MM.1S (cell line): ENCODE data around the gene EXOSC3.

ENCODE experiments used
- DNase-seq: peaks from one replicate; pipeline ENCODE4 v3.0.0-alpha.2; 2015
- H2AFZ ChIP-seq: fragments of 300-600 bp; sonication (generic); 2 replicates; pipeline ENCODE4 v1.6.0; 2016; ENCODE audit warnings: antibody characterized with exemption, low read length
- H3F3A ChIP-seq: fragments of 300-600 bp; sonication (generic); 2 replicates; pipeline ENCODE4 v1.6.1; 2016; ENCODE audit warnings: mild to moderate bottlenecking, antibody characterized with exemption, low read length, moderate library complexity, mixed read lengths; ENCODE audit not compliant: insufficient read depth
- H3K27ac ChIP-seq: fragments of 300-600 bp; sonication (generic); 2 replicates; pipeline ENCODE4 v1.5.1; 2016; ENCODE audit warnings: mild to moderate bottlenecking, low read length
- H3K27me3 ChIP-seq: fragments of 300-600 bp; sonication (generic); replicated peaks from 2 replicates; pipeline ENCODE4 v1.6.0; 2016; ENCODE audit warnings: low read length; ENCODE audit not compliant: insufficient read depth
- H3K36me3 ChIP-seq: fragments of 300-600 bp; sonication (generic); replicated peaks from 2 replicates; pipeline ENCODE4 v1.6.1; 2016; ENCODE audit warnings: mild to moderate bottlenecking, low read length, mixed read lengths; ENCODE audit not compliant: insufficient read depth
- H3K4me1 ChIP-seq: fragments of 300-600 bp; sonication (generic); 2 replicates; pipeline ENCODE4 v1.6.1; 2016; ENCODE audit warnings: low read length, mixed read lengths
- H3K4me2 ChIP-seq: fragments of 300-600 bp; sonication (generic); 2 replicates; pipeline ENCODE4 v1.6.0; 2016; ENCODE audit warnings: low read depth, low read length
- H3K4me3 ChIP-seq: fragments of 300-600 bp; sonication (generic); 2 replicates; pipeline ENCODE4 v1.5.1; 2016; ENCODE audit warnings: low read length, mixed read lengths
- H3K79me2 ChIP-seq: fragments of 300-600 bp; sonication (generic); 2 replicates; pipeline ENCODE4 v1.6.1; 2016; ENCODE audit warnings: mixed run types, low read length, mixed read lengths
- H3K9ac ChIP-seq: fragments of 300-600 bp; sonication (generic); 2 replicates; pipeline ENCODE4 v1.6.1; 2016; ENCODE audit warnings: low read length, mixed read lengths
- H3K9me2 ChIP-seq: fragments of 300-600 bp; sonication (generic); replicated peaks from 2 replicates; pipeline ENCODE4 v1.6.1; 2016; ENCODE audit warnings: mild to moderate bottlenecking, low read length, mixed read lengths; ENCODE audit not compliant: insufficient read depth
- H3K9me3 ChIP-seq: fragments of 300-600 bp; sonication (generic); replicated peaks from 2 replicates; pipeline ENCODE4 v1.6.1; 2016; ENCODE audit warnings: mild to moderate bottlenecking, low read length, mixed read lengths; ENCODE audit not compliant: insufficient read depth
- H4K20me1 ChIP-seq: fragments of 300-600 bp; sonication (generic); 2 replicates; pipeline ENCODE4 v1.6.1; 2016; ENCODE audit warnings: mild to moderate bottlenecking, low read length, moderate library complexity, mixed read lengths; ENCODE audit not compliant: insufficient read depth
- EZH2 ChIP-seq: fragments of 300-600 bp; sonication (generic); optimal IDR thresholded peaks from 2 replicates; pipeline ENCODE3; 2017; ENCODE audit warnings: low read depth, mild to moderate bottlenecking, antibody characterized with exemption, low read length, mixed read lengths
- EZH2phosphoT487 ChIP-seq: fragments of 300-600 bp; sonication (generic); IDR thresholded peaks from 2 replicates; pipeline ENCODE4 v1.6.1; 2018; ENCODE audit warnings: antibody characterized with exemption, low read length
- TF ChIP-seq, protein P1 (sequence below): fragments of 300-600 bp; sonication (generic); IDR thresholded peaks from 2 replicates; pipeline ENCODE4 v1.5.1; 2016; ENCODE audit warnings: antibody characterized with exemption, low read length, mixed read lengths

EXOSC3 gene

DNA sequence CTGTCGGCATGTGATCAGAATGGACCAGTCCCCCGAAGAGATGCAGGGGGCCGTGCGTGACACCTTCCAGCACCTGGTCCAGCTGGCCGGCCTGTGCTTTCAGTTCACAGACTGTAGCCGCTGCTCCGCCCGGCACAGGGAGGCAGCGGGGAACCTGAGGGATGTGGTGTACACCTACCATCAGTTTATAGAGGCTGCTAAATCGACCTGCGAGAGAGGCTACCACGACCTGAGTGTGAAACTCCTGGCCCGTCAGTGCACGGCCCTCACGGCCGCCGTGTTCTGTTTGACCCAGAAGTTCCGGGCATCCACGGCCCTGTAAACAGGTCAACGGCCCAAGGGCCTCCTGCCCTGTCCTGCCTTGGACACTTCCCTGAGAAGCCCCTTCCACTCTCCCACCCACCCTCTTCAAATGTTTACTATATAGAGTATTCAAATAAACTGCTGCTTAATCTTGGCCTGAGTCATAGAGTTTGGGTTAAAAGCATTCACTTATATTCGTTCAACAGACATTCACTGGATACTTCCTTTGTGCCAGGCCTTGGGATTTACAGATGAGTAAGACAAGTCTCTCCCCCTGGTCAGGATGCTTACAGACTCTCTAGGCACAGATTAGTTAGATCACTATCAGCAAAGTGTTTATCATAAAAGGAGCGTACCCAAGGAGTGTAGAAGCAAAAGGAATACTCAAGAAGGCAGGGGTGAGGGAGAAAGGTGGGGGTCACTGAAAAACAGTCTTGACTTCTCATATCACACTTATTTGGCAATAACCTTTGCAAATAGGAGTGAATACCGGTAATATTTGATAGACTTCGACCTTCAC, 38.2 kb downstream of the EXOSC3 start:
- H2AFZ ChIP-seq: no peak overlapping the region
- no peaks in the 10 kb centered on the region for H3K9me3 ChIP-seq
- DNase-seq: no peak
- H3K27ac ChIP-seq: no peak overlapping the region
- H3K4me1 ChIP-seq: no peaks in the 10 kb centered on the region
- H3F3A ChIP-seq: no peaks in the 10 kb centered on the region
- no peaks in the 10 kb centered on the region for H4K20me1 ChIP-seq
- H3K9me2 ChIP-seq: no peaks in the 10 kb centered on the region
- no peak overlapping the region for H3K4me2 ChIP-seq
- no peaks in the 10 kb centered on the region for H3K36me3 ChIP-seq
- H3K79me2 ChIP-seq: no peaks in the 10 kb centered on the region
- H3K4me3 ChIP-seq: no peak overlapping the region
- no peak overlapping the region for H3K9ac ChIP-seq
- no peaks in the 10 kb centered on the region for H3K27me3 ChIP-seq
- no peak for TF ChIP-seq EZH2phosphoT487
- no peak for TF ChIP-seq EZH2

DNA sequence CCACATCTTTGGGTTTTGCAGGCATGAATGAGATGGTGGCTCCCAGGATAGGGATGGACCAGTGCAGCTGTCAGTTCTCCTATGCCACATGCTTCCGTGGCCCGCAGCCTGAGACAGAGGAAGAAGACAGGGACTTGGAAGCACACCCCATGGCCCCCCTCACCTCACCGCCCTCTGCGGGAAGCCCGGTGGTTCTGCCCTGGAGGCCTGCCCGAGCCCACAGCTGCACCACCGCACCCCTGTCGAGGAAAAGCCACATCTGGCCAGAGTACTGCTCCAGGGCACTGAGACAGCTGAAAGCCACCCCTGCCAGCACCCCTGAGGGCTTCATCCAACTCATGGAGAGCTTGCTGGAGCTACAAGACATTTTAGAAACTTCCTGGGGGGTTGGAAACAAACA, 38.9 kb downstream of the EXOSC3 start:
- no peaks in the 10 kb centered on the region for H3K27me3 ChIP-seq
- H3K9me3 ChIP-seq: no peaks in the 10 kb centered on the region
- H3K79me2 ChIP-seq: no peaks in the 10 kb centered on the region
- DNase-seq: no peak
- no peak overlapping the region for H3K4me3 ChIP-seq
- no peaks in the 10 kb centered on the region for H3K4me1 ChIP-seq
- TF ChIP-seq, protein P1, sequence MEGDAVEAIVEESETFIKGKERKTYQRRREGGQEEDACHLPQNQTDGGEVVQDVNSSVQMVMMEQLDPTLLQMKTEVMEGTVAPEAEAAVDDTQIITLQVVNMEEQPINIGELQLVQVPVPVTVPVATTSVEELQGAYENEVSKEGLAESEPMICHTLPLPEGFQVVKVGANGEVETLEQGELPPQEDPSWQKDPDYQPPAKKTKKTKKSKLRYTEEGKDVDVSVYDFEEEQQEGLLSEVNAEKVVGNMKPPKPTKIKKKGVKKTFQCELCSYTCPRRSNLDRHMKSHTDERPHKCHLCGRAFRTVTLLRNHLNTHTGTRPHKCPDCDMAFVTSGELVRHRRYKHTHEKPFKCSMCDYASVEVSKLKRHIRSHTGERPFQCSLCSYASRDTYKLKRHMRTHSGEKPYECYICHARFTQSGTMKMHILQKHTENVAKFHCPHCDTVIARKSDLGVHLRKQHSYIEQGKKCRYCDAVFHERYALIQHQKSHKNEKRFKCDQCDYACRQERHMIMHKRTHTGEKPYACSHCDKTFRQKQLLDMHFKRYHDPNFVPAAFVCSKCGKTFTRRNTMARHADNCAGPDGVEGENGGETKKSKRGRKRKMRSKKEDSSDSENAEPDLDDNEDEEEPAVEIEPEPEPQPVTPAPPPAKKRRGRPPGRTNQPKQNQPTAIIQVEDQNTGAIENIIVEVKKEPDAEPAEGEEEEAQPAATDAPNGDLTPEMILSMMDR: no peak
- TF ChIP-seq EZH2phosphoT487 (no peak), EZH2 (no peak)
- no peaks in the 10 kb centered on the region for H4K20me1 ChIP-seq
- H3K27ac ChIP-seq: no peak overlapping the region
- H3K4me2 ChIP-seq: no peak overlapping the region
- no peaks in the 10 kb centered on the region for H3K36me3 ChIP-seq
- no peak overlapping the region for H2AFZ ChIP-seq
- no peak overlapping the region for H3K9ac ChIP-seq
- H3K9me2 ChIP-seq: no peaks in the 10 kb centered on the region
- no peaks in the 10 kb centered on the region for H3F3A ChIP-seq

DNA sequence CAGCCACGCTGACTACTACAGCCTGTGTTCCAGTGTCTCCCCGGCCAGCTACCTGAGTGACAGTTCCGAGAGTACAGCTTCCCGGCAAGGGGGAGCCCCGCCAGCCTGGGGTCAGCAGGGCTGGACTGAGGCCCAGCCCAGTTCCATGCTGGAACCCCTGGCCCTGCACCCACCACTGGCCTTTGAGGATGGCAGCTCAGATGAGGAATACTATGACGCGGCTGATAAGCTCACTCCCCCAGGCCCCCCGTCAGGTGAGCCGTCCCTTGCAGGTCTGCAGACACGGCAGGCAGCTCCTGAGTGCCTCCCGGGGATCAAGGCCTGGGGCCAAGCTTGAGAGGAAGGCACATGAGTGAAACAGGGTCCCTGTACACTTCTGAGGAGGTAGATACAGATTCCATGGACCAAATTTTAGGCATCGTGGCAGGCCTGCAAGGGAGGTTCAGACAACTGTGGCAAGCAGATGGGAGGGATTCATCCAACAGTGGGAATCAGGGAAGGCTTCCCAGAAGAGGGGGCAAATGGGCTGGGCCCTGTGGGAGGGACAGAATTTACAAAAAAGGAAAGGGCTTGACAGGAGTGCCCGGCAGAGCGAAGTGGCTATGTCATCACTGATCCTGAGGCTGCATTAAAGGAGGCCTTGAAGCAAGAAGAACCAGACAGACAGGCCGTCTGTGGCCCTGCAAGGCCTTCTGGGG, 44.1 kb downstream of the EXOSC3 start:
- no peaks in the 10 kb centered on the region for H3K9me2 ChIP-seq
- no peak overlapping the region for H3K4me2 ChIP-seq
- H3K4me3 ChIP-seq: no peak overlapping the region
- no peak overlapping the region for H2AFZ ChIP-seq
- no peaks in the 10 kb centered on the region for H4K20me1 ChIP-seq
- no peak for DNase-seq
- H3K27me3 ChIP-seq: no peaks in the 10 kb centered on the region
- H3K4me1 ChIP-seq: no peaks in the 10 kb centered on the region
- TF ChIP-seq, protein P1: no peak
- no peak for TF ChIP-seq EZH2phosphoT487
- TF ChIP-seq EZH2: no peak
- H3K27ac ChIP-seq: no peak overlapping the region
- H3F3A ChIP-seq: no peaks in the 10 kb centered on the region
- no peaks in the 10 kb centered on the region for H3K9me3 ChIP-seq
- H3K36me3 ChIP-seq: no peaks in the 10 kb centered on the region
- H3K9ac ChIP-seq: no peak overlapping the region
- no peaks in the 10 kb centered on the region for H3K79me2 ChIP-seq
